ENCODE data around the gene TCF3.

DNA sequence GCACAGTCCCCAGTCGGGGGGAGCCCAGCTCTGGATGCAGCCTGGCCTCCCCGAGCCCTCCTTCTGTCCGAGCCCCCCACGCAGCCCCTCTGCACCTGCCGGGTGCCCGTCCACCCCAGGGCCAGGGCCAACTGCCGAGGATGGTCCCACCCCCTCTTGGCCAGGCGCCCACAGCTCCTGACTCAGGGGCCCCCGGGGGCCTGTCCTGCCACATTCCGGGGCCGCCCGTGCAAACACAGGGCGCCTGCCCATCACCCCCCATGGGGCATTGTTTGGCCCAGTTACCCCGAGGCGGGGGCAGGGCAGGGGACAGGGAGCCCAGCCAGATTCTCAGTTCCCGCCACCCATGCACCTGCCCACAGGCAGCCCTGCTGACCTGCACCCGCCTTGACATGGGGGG is 5.3 kb upstream of the TCF3 start:
- no peak for TF ChIP-seq POLR2AphosphoS5 (IDR thresholded peaks at IDR 0.05; ENCODE audit: low read depth, low read length)
- no peak for TF ChIP-seq POLR2A (IDR thresholded peaks at IDR 0.05; ENCODE audit: low read depth, low read length)
- no peak for TF ChIP-seq TAF1 (IDR thresholded peaks at IDR 0.05; ENCODE audit: low read depth, low read length)
- TF ChIP-seq POU2F2 (IDR thresholded peaks at IDR 0.05; ENCODE audit: low read depth, low read length) = no peak
